WTC11 (cell line): Measurements from ENCODE around the gene ITPR2. TPM values are rescaled to one million over a fixed set of nuclear protein-coding genes. Genes with fewer than 3 reads are reported as not detected.

ENCODE experiments used
- ATAC-seq: fragments of 200-7000 bp; cut with Tn5 transposase; 2 replicates; pipeline ENCODE4 v1.10.0; 2021; ENCODE audit warnings: mild to moderate bottlenecking, moderate library complexity
- CTCF ChIA-PET: fragments of 300-600 bp; sonication (Branson Sonifier 250); formaldehyde crosslinking; loops from one replicate; lab custom pipeline; 2021; ENCODE audit warnings: antibody characterized with exemption; lab: Charles Lee
- POLR2A ChIA-PET: fragments of 350-600 bp; sonication (Branson Sonifier 250); formaldehyde crosslinking; loops from one replicate; lab custom pipeline; 2021; ENCODE audit warnings: antibody characterized with exemption; lab: Charles Lee
- DNase-seq: peaks from one replicate; pipeline ENCODE4 v3.0.0; 2021; ENCODE audit warnings: low spot score
- H3K27ac Mint-ChIP-seq: 2 replicates; pipeline ENCODE4 v1.8.0; 2021; ENCODE audit warnings: mixed read lengths
- H3K27me3 Mint-ChIP-seq: 2 replicates; pipeline ENCODE4 v1.8.0; 2021; ENCODE audit warnings: low read depth, mild to moderate bottlenecking, moderate library complexity, mixed read lengths
- H3K36me3 Mint-ChIP-seq: 2 replicates; pipeline ENCODE4 v1.8.0; 2021; ENCODE audit warnings: mixed read lengths
- H3K4me1 Mint-ChIP-seq: 2 replicates; pipeline ENCODE4 v1.8.0; 2022; ENCODE audit warnings: mixed read lengths
- H3K4me3 Mint-ChIP-seq: 2 replicates; pipeline ENCODE4 v1.8.0; 2021; ENCODE audit warnings: mild to moderate bottlenecking, moderate library complexity, mixed read lengths
- H3K9me3 Mint-ChIP-seq: 2 replicates; pipeline ENCODE4 v1.8.0; 2021; ENCODE audit warnings: mixed read lengths
- ELF4 ChIP-seq: sonication (generic); formaldehyde crosslinking; IDR thresholded peaks from 2 replicates; pipeline ENCODE4 v1.8.1; 2022; ENCODE audit warnings: low read depth, mild to moderate bottlenecking, moderate library complexity, missing genetic modification reagents
- ETV6 ChIP-seq: sonication (generic); formaldehyde crosslinking; IDR thresholded peaks from 2 replicates; pipeline ENCODE4 v1.8.1; 2022; ENCODE audit warnings: mild to moderate bottlenecking, missing genetic modification reagents
- FOXJ3 ChIP-seq: sonication (generic); formaldehyde crosslinking; IDR thresholded peaks from 2 replicates; pipeline ENCODE4 v1.9.0; 2021; ENCODE audit warnings: missing genetic modification reagents, mild to moderate bottlenecking, borderline replicate concordance
- JAZF1 ChIP-seq: fragments of 250-450 bp; sonication (Bioruptor Pico); IDR thresholded peaks from 2 replicates; pipeline ENCODE4 v1.9.0; 2021; ENCODE audit warnings: moderate library complexity, mild to moderate bottlenecking, inconsistent platforms
- KAT7 ChIP-seq: sonication (generic); formaldehyde crosslinking; IDR thresholded peaks from 2 replicates; pipeline ENCODE4 v1.8.1; 2023; ENCODE audit warnings: missing genetic modification reagents, mild to moderate bottlenecking, borderline replicate concordance
- NFATC4 ChIP-seq: fragments of 250-450 bp; sonication (Bioruptor Pico); IDR thresholded peaks from 2 replicates; pipeline ENCODE4 v1.9.0; 2021; ENCODE audit warnings: mild to moderate bottlenecking
- NR3C1 ChIP-seq: sonication (generic); formaldehyde crosslinking; conservative IDR thresholded peaks from 2 replicates; pipeline ENCODE4 v1.8.1; 2023; ENCODE audit warnings: low read depth, mild to moderate bottlenecking, missing genetic modification reagents
- PRRX2 ChIP-seq: fragments of 250-450 bp; sonication (Bioruptor Pico); IDR thresholded peaks from 2 replicates; pipeline ENCODE4 v1.8.0; 2021; ENCODE audit warnings: mild to moderate bottlenecking
- RELA ChIP-seq: sonication (generic); formaldehyde crosslinking; IDR thresholded peaks from 2 replicates; pipeline ENCODE4 v1.8.1; 2022; ENCODE audit warnings: missing genetic modification reagents, mild to moderate bottlenecking, borderline replicate concordance
- SMAD3 ChIP-seq: sonication (generic); formaldehyde crosslinking; IDR thresholded peaks from 2 replicates; pipeline ENCODE4 v1.8.0; 2022; ENCODE audit warnings: missing genetic modification reagents, mild to moderate bottlenecking, borderline replicate concordance
- TEAD1 ChIP-seq: sonication (generic); formaldehyde crosslinking; IDR thresholded peaks from 2 replicates; pipeline ENCODE4 v1.8.0; 2022; ENCODE audit warnings: mild to moderate bottlenecking, missing genetic modification reagents
- ZBTB21 ChIP-seq: sonication (generic); formaldehyde crosslinking; IDR thresholded peaks from 2 replicates; pipeline ENCODE4 v1.8.1; 2023; ENCODE audit warnings: mild to moderate bottlenecking, missing genetic modification reagents, borderline replicate concordance
- ZNF219 ChIP-seq: sonication (generic); formaldehyde crosslinking; IDR thresholded peaks from 2 replicates; pipeline ENCODE4 v1.8.0; 2023; ENCODE audit warnings: missing genetic modification reagents, mild to moderate bottlenecking, borderline replicate concordance
- ZNF263 ChIP-seq: sonication (generic); formaldehyde crosslinking; IDR thresholded peaks from 2 replicates; pipeline ENCODE4 v1.8.1; 2022; ENCODE audit warnings: low read depth, mild to moderate bottlenecking, moderate library complexity, missing genetic modification reagents
- ZNF317 ChIP-seq: sonication (generic); formaldehyde crosslinking; IDR thresholded peaks from 2 replicates; pipeline ENCODE4 v1.8.1; 2023; ENCODE audit warnings: low read depth, mild to moderate bottlenecking, moderate library complexity, missing genetic modification reagents, borderline replicate concordance
- ZNF425 ChIP-seq: fragments of 250-450 bp; sonication (Bioruptor Pico); conservative IDR thresholded peaks from 2 replicates; pipeline ENCODE4 v1.9.0; 2021; ENCODE audit warnings: mild to moderate bottlenecking
- ZSCAN18 ChIP-seq: fragments of 250-450 bp; sonication (Bioruptor Pico); IDR thresholded peaks from 2 replicates; pipeline ENCODE4 v2.1.2; 2022; ENCODE audit warnings: mild to moderate bottlenecking, moderate library complexity
- total RNA-seq: library from RNA; stranded (reverse); gene quantifications from 3 replicates; pipeline ENCODE4 v1.2.3, GENCODE V29; 2021
- TF ChIP-seq, protein P1 (sequence below): fragments of 200-600 bp; IDR thresholded peaks from 2 replicates; pipeline ENCODE4 v1.8.0; 2022; ENCODE audit warnings: antibody characterized with exemption
- TF ChIP-seq, protein P2 (sequence below): sonication (generic); formaldehyde crosslinking; IDR thresholded peaks from 2 replicates; pipeline ENCODE4 v1.8.0; 2023; ENCODE audit warnings: missing genetic modification reagents
- TF ChIP-seq, protein P3 (sequence below): sonication (generic); formaldehyde crosslinking; IDR thresholded peaks from 2 replicates; pipeline ENCODE4 v1.8.0; 2023; ENCODE audit warnings: missing genetic modification reagents, mild to moderate bottlenecking, borderline replicate concordance
- TF ChIP-seq, protein P4 (sequence below): sonication (generic); formaldehyde crosslinking; IDR thresholded peaks from 2 replicates; pipeline ENCODE4 v1.8.0; 2022; ENCODE audit warnings: mild to moderate bottlenecking, missing genetic modification reagents

The ITPR2 gene
- total RNA-seq, 1 experiment from 2014 or later = 50.7 TPM

DNA sequence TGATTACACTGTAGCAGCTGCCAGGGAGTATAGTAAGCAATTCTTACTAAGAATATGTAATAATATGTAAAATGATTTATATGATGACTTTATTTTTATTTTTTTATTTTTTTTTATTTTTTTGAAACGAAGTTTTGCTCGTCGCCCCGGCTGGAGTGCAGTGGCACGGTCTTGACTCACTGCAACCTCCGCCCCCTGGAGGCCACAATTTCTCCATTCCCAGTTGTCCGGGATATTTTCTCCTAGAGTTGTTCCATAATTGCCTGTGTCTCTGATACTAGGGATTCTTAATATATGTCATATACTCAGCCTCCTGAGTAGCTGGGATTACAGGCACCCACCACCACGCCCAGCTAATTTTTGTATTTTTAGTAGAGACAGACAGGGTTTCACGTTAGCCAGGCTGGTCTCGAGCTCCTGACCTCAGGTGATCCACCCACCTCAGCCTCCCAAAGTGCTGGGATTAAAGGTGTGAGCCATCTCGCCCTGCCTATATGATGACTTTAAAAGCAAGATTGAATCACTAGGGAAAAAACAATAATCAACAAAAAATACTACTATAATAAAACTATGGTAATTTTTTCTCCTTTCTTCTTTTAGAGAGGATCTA is 12.2 kb upstream of the ITPR2 start:
- Mint-ChIP-seq H3K4me1 (no peaks in the 10 kb centered on the region), H3K36me3 (no peaks in the 10 kb centered on the region; the same call in none of the 2 replicates), H3K9me3 (peaks cover 1% of the 10 kb centered on the region), H3K27ac (no peak overlapping the region), H3K4me3 (no peak overlapping the region), H3K27me3 (no peaks in the 10 kb centered on the region; the same call in 1 of the 2 replicates)
- peak; percentile 67 for DNase-seq
- POLR2A ChIA-PET = no interaction called here
- CTCF ChIA-PET = interaction anchor here (0.7 to 3.1 kb wide), 4 partner anchors 12 to 43 kb away, joined by 3 to 18 read pairs (median 4); partner anchors contain the start of gene ITPR2
- no peak for TF ChIP-seq ZNF263 (CRISPR knock-in tag)
- TF ChIP-seq, protein P1, sequence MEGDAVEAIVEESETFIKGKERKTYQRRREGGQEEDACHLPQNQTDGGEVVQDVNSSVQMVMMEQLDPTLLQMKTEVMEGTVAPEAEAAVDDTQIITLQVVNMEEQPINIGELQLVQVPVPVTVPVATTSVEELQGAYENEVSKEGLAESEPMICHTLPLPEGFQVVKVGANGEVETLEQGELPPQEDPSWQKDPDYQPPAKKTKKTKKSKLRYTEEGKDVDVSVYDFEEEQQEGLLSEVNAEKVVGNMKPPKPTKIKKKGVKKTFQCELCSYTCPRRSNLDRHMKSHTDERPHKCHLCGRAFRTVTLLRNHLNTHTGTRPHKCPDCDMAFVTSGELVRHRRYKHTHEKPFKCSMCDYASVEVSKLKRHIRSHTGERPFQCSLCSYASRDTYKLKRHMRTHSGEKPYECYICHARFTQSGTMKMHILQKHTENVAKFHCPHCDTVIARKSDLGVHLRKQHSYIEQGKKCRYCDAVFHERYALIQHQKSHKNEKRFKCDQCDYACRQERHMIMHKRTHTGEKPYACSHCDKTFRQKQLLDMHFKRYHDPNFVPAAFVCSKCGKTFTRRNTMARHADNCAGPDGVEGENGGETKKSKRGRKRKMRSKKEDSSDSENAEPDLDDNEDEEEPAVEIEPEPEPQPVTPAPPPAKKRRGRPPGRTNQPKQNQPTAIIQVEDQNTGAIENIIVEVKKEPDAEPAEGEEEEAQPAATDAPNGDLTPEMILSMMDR = peak; percentile 49
- TF ChIP-seq RELA (CRISPR knock-in tag) = no peak
- TF ChIP-seq PRRX2 (CRISPR knock-in tag) = no peak
- TF ChIP-seq FOXJ3 (CRISPR knock-in tag) = no peak
- no peak for TF ChIP-seq TEAD1 (CRISPR knock-in tag)
- ATAC-seq = peak; percentile 85

DNA sequence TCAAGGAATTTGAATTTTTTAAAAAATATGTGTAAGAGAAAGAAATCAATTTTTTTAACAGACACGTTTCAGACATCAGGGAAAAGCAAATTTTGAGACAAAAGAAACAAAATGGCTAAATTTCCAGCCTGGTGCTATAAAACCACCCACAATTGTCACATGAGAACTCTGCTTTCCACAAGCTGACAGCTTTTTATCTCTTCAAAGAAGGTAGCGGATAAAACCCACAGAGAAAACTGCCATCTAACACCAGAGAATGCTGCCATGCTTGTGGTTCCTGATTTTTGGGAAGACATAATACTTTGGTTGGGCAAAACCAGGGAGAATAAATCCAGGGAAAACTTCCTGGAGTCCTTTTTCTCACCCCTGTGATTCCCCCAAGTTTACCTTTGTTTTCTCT is 10.3 kb upstream of the ITPR2 start:
- Mint-ChIP-seq H3K27me3 (peaks cover 3% of the 10 kb centered on the region; the same call in 1 of the 2 replicates), H3K36me3 (peaks cover 14% of the 10 kb centered on the region), H3K4me3 (no peak overlapping the region), H3K4me1 (no peaks in the 10 kb centered on the region), H3K9me3 (peaks cover 16% of the 10 kb centered on the region), H3K27ac (no peak overlapping the region)
- no peak for TF ChIP-seq NFATC4 (CRISPR knock-in tag)
- no peak for TF ChIP-seq ZNF425 (CRISPR knock-in tag)
- no peak for TF ChIP-seq ETV6 (CRISPR knock-in tag)
- no peak for TF ChIP-seq ZNF263 (CRISPR knock-in tag)
- TF ChIP-seq JAZF1 (CRISPR knock-in tag) = no peak
- no peak for TF ChIP-seq ZBTB21 (CRISPR knock-in tag)
- TF ChIP-seq ZNF219 = no peak
- TF ChIP-seq NR3C1 = no peak
- TF ChIP-seq ZNF317 (CRISPR knock-in tag) = no peak
- TF ChIP-seq ELF4 (CRISPR knock-in tag) = no peak
- no peak for TF ChIP-seq KAT7 (CRISPR knock-in tag)
- no peak for TF ChIP-seq RELA (CRISPR knock-in tag)
- TF ChIP-seq ZSCAN18 (CRISPR knock-in tag) = no peak
- TF ChIP-seq, protein P2, sequence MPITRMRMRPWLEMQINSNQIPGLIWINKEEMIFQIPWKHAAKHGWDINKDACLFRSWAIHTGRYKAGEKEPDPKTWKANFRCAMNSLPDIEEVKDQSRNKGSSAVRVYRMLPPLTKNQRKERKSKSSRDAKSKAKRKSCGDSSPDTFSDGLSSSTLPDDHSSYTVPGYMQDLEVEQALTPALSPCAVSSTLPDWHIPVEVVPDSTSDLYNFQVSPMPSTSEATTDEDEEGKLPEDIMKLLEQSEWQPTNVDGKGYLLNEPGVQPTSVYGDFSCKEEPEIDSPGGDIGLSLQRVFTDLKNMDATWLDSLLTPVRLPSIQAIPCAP = no peak
- TF ChIP-seq, protein P3, sequence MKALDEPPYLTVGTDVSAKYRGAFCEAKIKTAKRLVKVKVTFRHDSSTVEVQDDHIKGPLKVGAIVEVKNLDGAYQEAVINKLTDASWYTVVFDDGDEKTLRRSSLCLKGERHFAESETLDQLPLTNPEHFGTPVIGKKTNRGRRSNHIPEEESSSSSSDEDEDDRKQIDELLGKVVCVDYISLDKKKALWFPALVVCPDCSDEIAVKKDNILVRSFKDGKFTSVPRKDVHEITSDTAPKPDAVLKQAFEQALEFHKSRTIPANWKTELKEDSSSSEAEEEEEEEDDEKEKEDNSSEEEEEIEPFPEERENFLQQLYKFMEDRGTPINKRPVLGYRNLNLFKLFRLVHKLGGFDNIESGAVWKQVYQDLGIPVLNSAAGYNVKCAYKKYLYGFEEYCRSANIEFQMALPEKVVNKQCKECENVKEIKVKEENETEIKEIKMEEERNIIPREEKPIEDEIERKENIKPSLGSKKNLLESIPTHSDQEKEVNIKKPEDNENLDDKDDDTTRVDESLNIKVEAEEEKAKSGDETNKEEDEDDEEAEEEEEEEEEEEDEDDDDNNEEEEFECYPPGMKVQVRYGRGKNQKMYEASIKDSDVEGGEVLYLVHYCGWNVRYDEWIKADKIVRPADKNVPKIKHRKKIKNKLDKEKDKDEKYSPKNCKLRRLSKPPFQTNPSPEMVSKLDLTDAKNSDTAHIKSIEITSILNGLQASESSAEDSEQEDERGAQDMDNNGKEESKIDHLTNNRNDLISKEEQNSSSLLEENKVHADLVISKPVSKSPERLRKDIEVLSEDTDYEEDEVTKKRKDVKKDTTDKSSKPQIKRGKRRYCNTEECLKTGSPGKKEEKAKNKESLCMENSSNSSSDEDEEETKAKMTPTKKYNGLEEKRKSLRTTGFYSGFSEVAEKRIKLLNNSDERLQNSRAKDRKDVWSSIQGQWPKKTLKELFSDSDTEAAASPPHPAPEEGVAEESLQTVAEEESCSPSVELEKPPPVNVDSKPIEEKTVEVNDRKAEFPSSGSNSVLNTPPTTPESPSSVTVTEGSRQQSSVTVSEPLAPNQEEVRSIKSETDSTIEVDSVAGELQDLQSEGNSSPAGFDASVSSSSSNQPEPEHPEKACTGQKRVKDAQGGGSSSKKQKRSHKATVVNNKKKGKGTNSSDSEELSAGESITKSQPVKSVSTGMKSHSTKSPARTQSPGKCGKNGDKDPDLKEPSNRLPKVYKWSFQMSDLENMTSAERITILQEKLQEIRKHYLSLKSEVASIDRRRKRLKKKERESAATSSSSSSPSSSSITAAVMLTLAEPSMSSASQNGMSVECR (CRISPR knock-in tag) = no peak
- TF ChIP-seq SMAD3 (CRISPR knock-in tag) = no peak
- TF ChIP-seq, protein P4, sequence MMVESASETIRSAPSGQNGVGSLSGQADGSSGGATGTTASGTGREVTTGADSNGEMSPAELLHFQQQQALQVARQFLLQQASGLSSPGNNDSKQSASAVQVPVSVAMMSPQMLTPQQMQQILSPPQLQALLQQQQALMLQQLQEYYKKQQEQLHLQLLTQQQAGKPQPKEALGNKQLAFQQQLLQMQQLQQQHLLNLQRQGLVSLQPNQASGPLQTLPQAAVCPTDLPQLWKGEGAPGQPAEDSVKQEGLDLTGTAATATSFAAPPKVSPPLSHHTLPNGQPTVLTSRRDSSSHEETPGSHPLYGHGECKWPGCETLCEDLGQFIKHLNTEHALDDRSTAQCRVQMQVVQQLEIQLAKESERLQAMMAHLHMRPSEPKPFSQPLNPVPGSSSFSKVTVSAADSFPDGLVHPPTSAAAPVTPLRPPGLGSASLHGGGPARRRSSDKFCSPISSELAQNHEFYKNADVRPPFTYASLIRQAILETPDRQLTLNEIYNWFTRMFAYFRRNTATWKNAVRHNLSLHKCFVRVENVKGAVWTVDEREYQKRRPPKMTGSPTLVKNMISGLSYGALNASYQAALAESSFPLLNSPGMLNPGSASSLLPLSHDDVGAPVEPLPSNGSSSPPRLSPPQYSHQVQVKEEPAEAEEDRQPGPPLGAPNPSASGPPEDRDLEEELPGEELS (CRISPR knock-in tag) = no peak
- CTCF ChIA-PET = interaction anchor here (0.6 to 1.8 kb wide), 3 partner anchors 10 to 76 kb away, joined by 3 to 5 read pairs (median 3); partner anchors contain the start of gene ITPR2
- DNase-seq (no peak), ATAC-seq (no peak)
- POLR2A ChIA-PET = interaction anchor here (0.8 kb wide), 1 partner anchor 10 kb away, joined by 3 read pairs; the partner anchor contains the start of gene ITPR2
